Inferior parietal cortex (tissue), 1 donor: Measurements from ENCODE around the gene APELA.
"Not testable (repeated sequence)": the region's sequence is repeated elsewhere in the genome, so short reads cannot be mapped to it uniquely, and the experiment has no call there.

ENCODE experiments used
- DNase-seq: peaks from one replicate; pipeline ENCODE4 v3.0.0-alpha.2; 2016; ENCODE audit errors: extremely low spot score

Gene APELA

GRCh38 chr4:164876700-164877324, at the start of gene APELA:
Gene APELA, plus strand, starts transcription at chr4:164877178. Its CDS starts 154 bp downstream, at chr4:164877332.
- DNase-seq, result no peak

DNA sequence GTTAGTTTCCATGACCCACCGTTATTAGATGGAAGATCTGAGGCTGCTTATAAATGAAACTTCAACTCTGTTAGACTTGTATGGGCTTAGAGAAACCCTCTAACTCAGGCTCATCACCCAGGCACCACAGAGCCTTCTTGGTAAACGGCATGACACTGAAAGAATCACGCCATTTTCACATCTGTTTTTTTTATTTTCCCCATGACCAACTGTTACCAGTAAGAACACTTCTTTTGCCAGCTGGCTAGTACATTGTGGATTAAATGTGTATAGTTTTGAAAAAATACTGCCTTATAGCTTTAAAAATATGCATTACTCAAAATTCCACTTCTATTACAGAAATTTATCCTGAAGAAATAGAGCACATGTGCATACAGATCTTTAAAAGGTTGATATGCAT, 48.0 kb upstream of the APELA start:
- DNase-seq, result no peak

DNA sequence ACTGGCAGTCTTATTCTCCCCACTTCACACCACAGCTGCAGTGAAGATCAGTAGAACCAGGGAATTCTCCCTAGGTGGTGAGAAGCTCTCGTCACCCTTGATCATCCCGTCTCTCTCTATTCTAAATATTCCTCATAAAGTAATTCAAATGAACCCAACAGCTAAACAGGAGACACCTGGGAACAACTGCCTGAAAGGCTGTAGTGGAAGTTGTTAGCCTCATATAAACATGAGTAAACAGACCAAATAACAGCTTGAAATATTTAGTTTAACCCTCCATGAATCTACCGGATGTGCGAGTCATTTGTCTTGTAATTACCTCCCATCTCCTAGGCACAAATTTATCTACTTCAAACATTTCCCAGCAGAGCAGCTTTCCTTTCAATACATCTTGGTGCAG, 30.4 kb upstream of the APELA start:
- DNase-seq, result no peak

DNA sequence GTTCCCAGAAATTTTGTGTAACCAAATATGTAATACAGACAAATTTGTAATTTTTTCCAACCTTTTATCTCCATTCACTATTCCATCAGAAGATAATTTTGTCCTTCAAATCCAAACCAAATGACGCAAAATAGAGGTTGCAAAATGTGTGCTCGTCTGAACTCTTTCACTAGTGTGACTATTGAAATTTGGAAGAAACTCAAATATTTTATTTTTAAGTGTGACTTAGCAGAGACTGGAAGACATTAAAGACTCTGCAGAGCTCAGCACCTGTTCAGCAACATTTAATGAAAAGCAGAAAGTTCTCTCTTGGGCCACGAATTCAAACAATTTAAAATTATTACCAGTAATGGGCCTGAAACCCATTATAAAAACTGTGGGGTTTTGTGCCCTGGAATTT, 30.0 kb upstream of the APELA start:
- no peak for DNase-seq

- no peak for DNase-seq
Observed at GRCh38 chr4:164847967-164848649, 28.9 kb upstream of the APELA start.

DNA sequence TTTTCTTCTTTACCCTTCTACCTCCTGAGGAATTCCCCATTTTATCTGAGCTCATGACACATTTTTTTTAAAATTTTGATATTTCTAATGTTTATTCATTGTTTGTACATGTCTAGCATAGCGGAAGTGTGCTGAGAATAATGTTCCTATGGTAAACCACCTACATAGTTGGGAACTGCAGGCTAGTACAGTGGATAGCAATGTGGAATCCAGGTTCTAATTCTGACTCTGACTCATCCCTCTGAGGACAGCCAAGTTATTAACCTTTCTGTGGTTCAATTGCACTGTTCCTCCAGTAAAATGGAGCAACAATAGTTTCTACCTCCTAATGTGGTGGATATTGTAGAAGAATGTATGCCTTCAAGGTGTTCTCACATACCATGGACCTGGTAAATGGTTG, 20.6 kb upstream of the APELA start:
- no peak for DNase-seq

DNA sequence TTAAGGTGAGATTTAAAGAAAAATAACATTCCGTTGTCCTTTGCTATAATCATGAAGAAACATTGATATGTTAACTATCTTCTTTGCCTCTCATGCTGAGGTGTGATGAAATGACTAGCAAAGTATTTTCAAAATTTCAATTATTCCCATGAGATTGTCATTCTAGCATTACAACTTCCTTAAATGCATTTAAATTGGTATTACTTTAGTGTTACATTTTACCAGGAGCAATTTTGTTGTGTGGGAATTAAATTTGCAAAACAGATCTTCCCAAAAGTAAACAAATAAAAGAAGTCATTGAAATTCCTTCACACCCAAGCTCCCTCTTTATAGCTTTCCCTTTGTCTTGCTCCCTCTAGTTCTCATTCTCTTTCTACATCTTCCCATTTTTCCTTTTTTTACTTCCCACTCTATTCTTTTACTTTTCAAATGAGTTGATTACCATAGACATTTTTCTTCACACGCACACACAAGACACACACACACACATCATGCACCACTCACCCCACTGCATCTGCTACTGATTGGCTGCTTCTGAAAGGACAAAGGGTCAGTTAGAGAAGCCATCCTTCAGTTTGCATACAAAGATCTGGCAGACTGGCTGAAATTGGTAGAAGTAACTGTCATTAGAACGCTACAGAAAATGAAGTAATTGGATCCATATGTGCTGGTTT, 10.0 kb upstream of the APELA start:
- no peak for DNase-seq

- no peak for DNase-seq
Observed at GRCh38 chr4:164871673-164872072, 5.3 kb upstream of the APELA start.

DNA sequence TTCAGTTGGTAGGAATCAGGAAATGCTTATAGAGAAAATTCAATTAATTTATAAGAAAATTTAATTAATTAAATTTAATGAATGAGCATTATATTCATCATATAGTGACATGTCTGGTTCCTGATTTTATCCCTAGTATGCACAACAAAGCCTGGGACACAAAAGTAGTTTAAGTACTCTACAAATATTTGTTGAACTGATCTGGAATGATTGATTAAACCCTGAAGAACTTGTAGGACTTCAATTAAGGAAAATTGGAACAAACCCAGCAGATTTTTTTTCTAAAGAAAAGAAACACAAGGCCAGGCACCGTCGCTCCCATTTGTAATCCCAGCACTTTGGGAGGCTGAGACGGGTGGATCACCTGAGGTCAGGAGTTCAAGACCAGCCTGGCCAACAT, 4.5 kb upstream of the APELA start:
- no peak for DNase-seq

DNA sequence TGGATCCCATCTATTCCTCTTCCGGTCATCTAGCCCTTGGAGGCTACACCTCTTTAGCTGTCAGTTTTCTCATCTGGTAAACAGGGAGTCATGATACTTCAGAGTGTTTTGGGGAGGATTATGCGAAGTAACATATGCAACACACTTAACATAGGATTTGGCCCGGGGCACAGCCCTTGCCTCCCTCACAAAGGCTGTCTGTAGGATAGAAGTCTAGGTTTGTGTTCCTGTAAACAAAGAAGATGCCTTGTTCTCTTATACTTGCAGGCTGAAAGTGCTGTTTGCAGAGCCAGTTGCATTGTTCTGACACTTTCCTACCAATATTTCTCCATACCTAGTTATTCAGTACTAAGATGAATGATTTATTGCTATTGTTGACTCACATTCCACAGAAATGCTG, 2.2 kb upstream of the APELA start:
- DNase-seq, result no peak

DNA sequence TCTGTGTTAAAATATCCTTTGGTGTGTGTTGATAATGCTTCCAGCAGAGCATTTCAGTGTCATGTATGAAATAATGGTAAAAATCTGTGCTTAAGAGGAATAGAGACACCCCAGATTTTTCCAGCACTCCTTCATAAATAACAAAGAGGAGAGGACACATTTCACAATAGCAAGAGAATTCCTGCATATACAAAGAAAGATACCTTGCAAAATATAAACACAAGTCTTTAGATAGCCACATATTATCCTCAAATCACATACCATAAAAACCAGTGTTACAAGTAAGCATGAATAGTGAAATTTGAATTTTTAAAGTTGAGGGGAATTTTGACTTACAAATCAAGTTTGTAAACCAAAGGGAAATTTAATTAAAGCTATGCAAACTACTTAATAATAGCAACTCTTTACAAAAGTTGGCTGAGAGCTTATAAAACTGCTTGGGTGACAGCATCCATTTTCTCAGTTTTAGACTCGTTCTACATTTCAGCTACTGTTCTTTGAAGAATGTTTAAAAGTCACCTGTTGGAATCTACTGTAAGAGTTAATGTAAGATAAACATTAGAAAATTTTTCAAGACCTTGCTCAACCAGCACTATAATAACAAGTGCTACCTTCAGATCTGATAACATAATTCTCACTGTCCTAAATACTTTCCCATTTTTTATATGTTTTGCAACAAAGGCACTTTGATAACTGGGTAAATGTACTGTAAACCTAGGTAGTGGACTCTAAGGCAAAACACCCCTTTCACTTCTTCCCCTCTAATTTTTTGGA, 3.7 kb downstream of the APELA start:
- no peak for DNase-seq

GRCh38 chr4:164888096-164888715, 11.2 kb downstream of the APELA start:
- no peak for DNase-seq

- DNase-seq, result peak; percentile 43
Observed at GRCh38 chr4:164890691-164891090, 13.7 kb downstream of the APELA start.

DNA sequence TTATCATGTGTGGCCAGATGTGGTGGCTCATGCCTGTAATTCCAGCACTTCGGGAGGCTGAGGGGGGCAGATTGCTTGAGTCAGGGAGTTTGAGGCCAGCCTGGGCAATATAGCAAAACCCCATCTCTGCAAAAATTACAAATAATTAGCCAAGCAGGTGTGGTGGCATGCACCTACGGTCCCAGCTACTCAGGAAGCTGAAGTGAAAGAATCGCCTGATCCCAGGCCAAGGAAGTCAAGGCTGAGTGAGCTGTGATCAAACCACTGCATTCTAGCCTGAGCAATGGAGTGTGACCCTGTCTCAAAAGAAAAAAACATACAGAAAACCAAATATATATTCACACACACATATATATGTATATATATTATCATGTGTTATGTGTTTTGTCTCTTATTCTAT, 15.0 kb downstream of the APELA start:
- DNase-seq, result no peak

GRCh38 chr4:164894702-164895101, 17.7 kb downstream of the APELA start:
- peak; percentile 36 for DNase-seq

DNA sequence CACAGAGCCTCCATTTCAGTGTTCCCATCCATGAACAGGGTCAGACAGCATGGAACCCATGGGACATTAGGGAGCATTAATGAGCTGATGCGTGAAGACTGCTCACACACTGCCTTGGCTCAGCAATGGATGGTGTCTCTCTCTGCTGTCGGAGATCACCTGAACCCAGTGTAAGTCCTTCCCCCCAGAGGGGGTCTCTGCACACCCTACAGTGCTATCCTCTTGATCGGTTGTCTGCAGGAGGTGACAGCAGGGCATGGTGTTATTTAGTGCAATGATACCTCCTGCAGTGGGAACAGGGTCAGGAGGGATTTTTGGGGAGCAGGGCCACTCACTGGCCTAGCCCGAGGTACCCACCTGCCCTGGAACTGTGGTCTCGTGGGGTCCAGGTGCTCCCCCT, 25.6 kb downstream of the APELA start:
- no peak for DNase-seq

GRCh38 chr4:164904336-164904735, 27.4 kb downstream of the APELA start:
- DNase-seq, result no peak

DNA sequence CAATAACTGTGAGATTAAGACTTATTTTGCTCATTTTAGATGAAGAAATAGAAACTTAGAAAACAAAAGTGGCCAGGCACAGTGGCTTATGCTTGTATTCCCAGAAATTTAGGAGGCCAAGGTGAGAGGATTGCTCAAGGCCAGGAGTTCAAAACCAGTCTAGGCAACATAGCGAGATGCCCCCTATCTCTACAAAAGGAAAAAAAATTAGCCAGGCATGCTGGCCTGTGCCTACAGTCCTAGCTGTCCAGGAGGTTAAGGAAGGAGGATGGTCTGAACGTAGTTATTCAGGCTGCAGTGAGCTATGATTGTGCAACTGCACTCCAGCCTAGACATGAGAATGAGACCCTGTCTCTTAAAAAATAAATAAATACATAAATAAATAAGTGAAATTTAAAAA, 28.0 kb downstream of the APELA start:
- no peak for DNase-seq

DNA sequence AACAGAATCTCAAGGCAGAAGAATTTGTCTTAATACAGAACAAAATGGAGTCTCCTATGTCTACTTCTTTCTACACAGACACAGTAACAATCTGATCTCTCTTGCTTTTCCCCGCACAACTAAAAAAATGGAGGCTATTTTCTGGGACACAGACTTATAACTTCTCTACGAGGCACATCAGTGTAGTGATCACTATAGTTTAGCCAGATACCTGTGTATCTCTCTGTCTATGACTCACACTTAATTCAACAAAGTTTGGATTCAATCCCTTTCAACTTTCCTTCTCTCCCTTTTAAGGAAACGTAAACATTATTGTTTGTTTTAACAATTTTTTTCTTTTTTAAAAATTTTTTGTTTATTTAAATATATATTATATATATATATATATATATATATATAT, 29.4 kb downstream of the APELA start:
- DNase-seq, result no peak

DNA sequence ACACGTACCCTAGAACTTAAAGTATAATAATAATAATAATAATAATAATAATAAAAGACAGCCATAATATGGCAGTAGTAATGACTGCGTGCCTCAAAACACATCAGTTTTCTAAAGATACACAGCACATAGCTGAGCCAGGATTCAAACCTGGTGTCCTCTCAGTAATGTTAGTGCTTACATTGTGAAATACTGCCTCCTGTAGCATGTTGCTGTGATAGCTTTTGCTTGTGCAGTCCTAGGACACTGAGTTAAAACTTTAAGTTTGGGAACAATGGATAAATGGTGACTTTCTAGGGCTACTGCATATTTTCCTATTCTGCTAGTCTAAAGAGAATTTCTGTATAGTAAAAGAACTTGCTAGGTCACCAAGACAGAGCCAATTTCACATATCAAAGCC, 36.5 kb downstream of the APELA start:
- not testable (repeated sequence) for DNase-seq

DNA sequence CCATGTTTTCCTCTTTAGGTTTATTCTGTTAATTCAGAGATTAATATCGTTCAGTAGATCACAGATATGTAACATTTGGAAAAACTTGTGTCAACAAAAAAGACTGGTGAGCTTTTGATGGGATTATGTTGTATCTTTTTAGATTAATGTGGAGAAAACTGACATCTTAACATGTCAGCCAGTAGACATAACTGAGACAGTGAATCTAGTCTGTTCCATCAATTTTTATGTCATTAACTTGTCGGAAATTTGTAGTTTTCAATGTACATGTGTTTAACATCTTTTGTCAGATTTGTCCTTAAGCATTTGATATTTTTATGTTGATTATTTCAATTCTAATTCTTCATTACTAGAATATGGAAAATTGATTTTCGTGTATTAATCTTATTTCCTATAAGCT, 42.0 kb downstream of the APELA start:
- no peak for DNase-seq

DNA sequence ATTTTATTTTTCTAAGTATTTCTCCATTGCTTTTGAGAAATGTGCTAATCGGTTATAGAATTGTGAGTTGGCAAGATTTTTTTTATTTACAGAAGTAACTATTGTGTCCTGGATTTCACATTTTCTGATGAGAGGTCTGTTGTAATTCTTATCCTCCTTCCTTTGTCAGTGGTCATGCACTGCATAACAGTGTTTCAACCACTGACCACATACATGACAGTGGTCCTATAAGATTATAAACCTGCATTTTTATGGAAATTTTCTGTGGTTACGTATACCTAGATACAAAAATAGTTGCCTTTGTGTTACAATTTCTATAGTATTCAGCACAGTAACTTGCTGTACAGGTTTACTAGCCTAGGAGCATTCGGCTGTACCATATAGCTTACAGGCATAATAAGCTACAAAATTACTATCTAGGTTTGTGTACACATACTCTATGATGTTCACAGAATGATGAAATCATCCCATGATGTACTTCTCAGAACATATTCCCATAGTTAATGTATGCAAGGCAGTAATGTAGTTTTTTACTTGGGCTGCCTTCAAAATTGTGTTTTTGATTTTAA, 47.8 kb downstream of the APELA start:
- no peak for DNase-seq
